ENCODE data around the gene GNPDA1. TPM values are rescaled to one million over a fixed set of nuclear protein-coding genes. Genes with fewer than 3 reads are reported as not detected.
A peak's percentile ranks its signal among the peaks of the same experiment; 100 is the strongest.

The GNPDA1 gene
- total RNA-seq, 1 experiment from 2014 or later: 70.9 TPM

DNA sequence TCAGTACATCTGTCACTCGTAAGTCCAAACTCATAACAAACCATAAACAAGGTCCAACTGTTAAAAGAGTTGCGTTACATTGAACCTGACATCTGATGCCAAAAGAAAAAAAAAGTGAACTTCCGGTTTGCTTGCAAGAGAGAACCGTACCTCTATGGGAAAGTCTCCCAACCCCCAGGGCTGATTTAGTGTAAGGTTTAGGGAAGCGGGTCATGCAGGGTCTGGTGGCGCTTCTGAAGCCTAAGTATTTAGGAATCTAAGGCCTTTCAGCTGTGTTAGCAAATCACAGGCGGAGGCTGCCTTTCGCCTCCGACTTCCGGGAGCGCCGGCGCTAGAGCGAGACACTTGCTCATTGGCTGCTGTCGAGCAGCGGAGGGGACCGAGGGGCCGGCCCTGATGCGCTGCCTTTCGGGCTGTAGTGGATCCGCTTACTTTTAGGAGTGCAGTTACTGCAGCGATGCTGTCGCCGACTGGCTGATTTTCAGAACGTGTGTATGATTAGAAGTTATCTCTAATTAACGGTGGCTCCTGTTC is 12.0 kb upstream of the GNPDA1 start:
- CTCF ChIA-PET: interaction anchor here (1.1 to 1.4 kb wide), 3 partner anchors 12 to 119 kb away, joined by 3 to 9 read pairs (median 6); partner anchors contain the start of gene GNPDA1
- Histone ChIP-seq H3K27me3 (replicated peaks; ENCODE audit: control insufficient read depth, insufficient read depth, low read length) (no peaks in the 10 kb centered on the region), H3K9me3 (0 out of 2 replicates have a peak, but pooled peaks cover 4% of the 10 kb centered on the region), H3K4me1 (no peaks in the 10 kb centered on the region), H3K36me3 (ENCODE audit: control insufficient read depth, insufficient read depth, low read length) (no peaks in the 10 kb centered on the region), H3K4me3 (ENCODE audit: low read depth, low read length) (peak overlapping the region; percentile 56)
- H3K4me3 Mint-ChIP-seq (ENCODE audit: unreplicated experiment): peak overlapping the region; percentile 84
- TF ChIP-seq, protein P1, sequence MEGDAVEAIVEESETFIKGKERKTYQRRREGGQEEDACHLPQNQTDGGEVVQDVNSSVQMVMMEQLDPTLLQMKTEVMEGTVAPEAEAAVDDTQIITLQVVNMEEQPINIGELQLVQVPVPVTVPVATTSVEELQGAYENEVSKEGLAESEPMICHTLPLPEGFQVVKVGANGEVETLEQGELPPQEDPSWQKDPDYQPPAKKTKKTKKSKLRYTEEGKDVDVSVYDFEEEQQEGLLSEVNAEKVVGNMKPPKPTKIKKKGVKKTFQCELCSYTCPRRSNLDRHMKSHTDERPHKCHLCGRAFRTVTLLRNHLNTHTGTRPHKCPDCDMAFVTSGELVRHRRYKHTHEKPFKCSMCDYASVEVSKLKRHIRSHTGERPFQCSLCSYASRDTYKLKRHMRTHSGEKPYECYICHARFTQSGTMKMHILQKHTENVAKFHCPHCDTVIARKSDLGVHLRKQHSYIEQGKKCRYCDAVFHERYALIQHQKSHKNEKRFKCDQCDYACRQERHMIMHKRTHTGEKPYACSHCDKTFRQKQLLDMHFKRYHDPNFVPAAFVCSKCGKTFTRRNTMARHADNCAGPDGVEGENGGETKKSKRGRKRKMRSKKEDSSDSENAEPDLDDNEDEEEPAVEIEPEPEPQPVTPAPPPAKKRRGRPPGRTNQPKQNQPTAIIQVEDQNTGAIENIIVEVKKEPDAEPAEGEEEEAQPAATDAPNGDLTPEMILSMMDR (IDR thresholded peaks at IDR 0.05; ENCODE audit: insufficient read depth in 1 of 2, low read depth in 1 of 2, low read length in 1 of 2, severe bottlenecking in 1 of 2, unreplicated experiment in 1 of 2): no peak
- H3K4me1 Mint-ChIP-seq (ENCODE audit: low read depth, unreplicated experiment): no peaks in the 10 kb centered on the region
- H3K27ac Mint-ChIP-seq (ENCODE audit: unreplicated experiment): peak overlapping the region; percentile 74
- peak; percentile 88 to 89 for DNase-seq
- no TSS peak for BruUV-seq (replicated peaks)
- peaks cover 2% of the 10 kb centered on the region for H3K27me3 Mint-ChIP-seq (ENCODE audit: insufficient read depth, unreplicated experiment)
- POLR2A ChIA-PET: no interaction called here
- peaks cover 6% of the 10 kb centered on the region for H3K36me3 Mint-ChIP-seq (ENCODE audit: insufficient read depth, unreplicated experiment)
- peaks cover 10% of the 10 kb centered on the region for H3K9me3 Mint-ChIP-seq (ENCODE audit: unreplicated experiment)
- intact Hi-C loops (cut with micrococcal nuclease; ENCODE audit: unreplicated experiment): loop anchor here (1.0 kb wide), 1 partner anchor 10 kb away; no protein-coding TSS in a partner anchor

DNA sequence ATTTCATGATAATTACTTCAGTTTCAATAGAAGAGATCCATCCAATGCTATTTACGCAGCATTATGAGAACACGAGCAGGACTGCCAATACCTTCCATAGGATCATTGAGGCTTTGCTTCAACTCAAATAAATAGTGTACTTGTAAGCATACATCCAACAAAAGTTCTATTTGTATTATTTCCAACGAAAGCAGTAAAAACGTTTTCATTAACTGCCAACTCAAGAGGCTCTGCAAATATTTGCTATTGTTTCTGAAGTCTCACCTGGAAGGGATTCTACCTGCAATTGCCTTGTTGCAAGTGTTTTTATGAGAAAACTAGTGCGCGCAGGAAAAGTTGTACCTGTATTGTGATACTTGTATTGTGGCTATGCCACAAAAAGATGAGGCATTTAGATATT is 11.0 kb upstream of the GNPDA1 start:
- CTCF ChIA-PET: interaction anchor here (1.4 kb wide), 1 partner anchor 11 kb away, joined by 9 read pairs; the partner anchor contains the start of gene GNPDA1
- POLR2A ChIA-PET: no interaction called here
- no peak overlapping the region for H3K4me3 Mint-ChIP-seq (ENCODE audit: unreplicated experiment)
- H3K4me1 ChIP-seq: no peaks in the 10 kb centered on the region
- intact Hi-C loops (cut with micrococcal nuclease; ENCODE audit: unreplicated experiment): loop anchor here (1.0 kb wide), 1 partner anchor 9 kb away; no protein-coding TSS in a partner anchor
- BruUV-seq (replicated peaks): no TSS peak
- H3K27me3 Mint-ChIP-seq (ENCODE audit: insufficient read depth, unreplicated experiment): peaks cover 2% of the 10 kb centered on the region
- H3K36me3 ChIP-seq (ENCODE audit: control insufficient read depth, insufficient read depth, low read length): no peaks in the 10 kb centered on the region
- no peak overlapping the region for H3K27ac Mint-ChIP-seq (ENCODE audit: unreplicated experiment)
- TF ChIP-seq, protein P1 (IDR thresholded peaks at IDR 0.05; ENCODE audit: insufficient read depth in 1 of 2, low read depth in 1 of 2, low read length in 1 of 2, severe bottlenecking in 1 of 2, unreplicated experiment in 1 of 2): no peak
- no peak for DNase-seq
- H3K4me3 ChIP-seq (ENCODE audit: low read depth, low read length): no peak overlapping the region
- H3K27me3 ChIP-seq (replicated peaks; ENCODE audit: control insufficient read depth, insufficient read depth, low read length): no peaks in the 10 kb centered on the region
- H3K36me3 Mint-ChIP-seq (ENCODE audit: insufficient read depth, unreplicated experiment): peaks cover 11% of the 10 kb centered on the region
- H3K4me1 Mint-ChIP-seq (ENCODE audit: low read depth, unreplicated experiment): no peaks in the 10 kb centered on the region
- H3K9me3 Mint-ChIP-seq (ENCODE audit: unreplicated experiment): peaks cover 20% of the 10 kb centered on the region
- 0 out of 2 replicates have a peak, but pooled peaks cover 4% of the 10 kb centered on the region for H3K9me3 ChIP-seq

DNA sequence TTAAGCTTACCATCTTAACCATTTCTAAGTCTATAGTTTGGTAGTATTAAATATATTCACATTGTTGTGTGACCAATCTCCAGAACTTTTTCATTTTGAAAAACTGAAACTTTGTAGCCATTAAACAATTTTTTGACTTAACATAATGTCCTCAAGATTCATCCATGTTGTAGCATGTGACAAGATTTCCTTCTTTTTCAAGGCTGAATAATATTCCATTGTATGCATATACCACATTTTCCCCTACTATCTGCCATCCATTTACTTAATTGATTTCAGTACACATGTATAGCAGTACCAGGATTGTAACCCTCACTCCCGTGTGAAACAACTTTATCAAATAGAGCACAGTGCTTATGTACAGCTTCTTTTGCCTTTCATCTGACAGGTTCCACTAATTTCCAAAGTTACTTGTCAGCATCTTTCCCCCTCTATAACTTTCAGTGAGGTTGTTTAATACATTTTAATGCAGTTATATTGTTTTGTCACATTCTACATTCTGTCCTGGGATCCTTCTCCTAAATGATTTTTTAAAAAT is 7.4 kb upstream of the GNPDA1 start:
- CTCF ChIA-PET: interaction anchor here (0.6 kb wide), 2 partner anchors 54 to 123 kb away, joined by 4 read pairs; no protein-coding TSS in a partner anchor
- intact Hi-C loops (cut with micrococcal nuclease; ENCODE audit: unreplicated experiment): no loop called here
- POLR2A ChIA-PET: no interaction called here
- BruUV-seq (replicated peaks): no TSS peak
- Histone ChIP-seq H3K4me1 (no peaks in the 10 kb centered on the region), H3K36me3 (ENCODE audit: control insufficient read depth, insufficient read depth, low read length) (no peaks in the 10 kb centered on the region), H3K27me3 (replicated peaks; ENCODE audit: control insufficient read depth, insufficient read depth, low read length) (no peaks in the 10 kb centered on the region), H3K4me3 (ENCODE audit: low read depth, low read length) (no peak overlapping the region), H3K9me3 (0 out of 2 replicates have a peak, but pooled peaks cover 4% of the 10 kb centered on the region)
- DNase-seq: no peak
- no peak overlapping the region for H3K27ac Mint-ChIP-seq (ENCODE audit: unreplicated experiment)
- TF ChIP-seq, protein P1 (IDR thresholded peaks at IDR 0.05; ENCODE audit: insufficient read depth in 1 of 2, low read depth in 1 of 2, low read length in 1 of 2, severe bottlenecking in 1 of 2, unreplicated experiment in 1 of 2): no peak
- peaks cover 4% of the 10 kb centered on the region for H3K4me1 Mint-ChIP-seq (ENCODE audit: low read depth, unreplicated experiment)
- peaks cover 13% of the 10 kb centered on the region for H3K36me3 Mint-ChIP-seq (ENCODE audit: insufficient read depth, unreplicated experiment)
- H3K9me3 Mint-ChIP-seq (ENCODE audit: unreplicated experiment): peaks cover 20% of the 10 kb centered on the region
- H3K4me3 Mint-ChIP-seq (ENCODE audit: unreplicated experiment): no peak overlapping the region
- H3K27me3 Mint-ChIP-seq (ENCODE audit: insufficient read depth, unreplicated experiment): peaks cover 2% of the 10 kb centered on the region
